HL-60 (cell line): Measurements from ENCODE around the gene MAGEF1.

Experiments used
- DNase-seq, 2 experiments: peaks; one replicate each; pipeline ENCODE4 v3.0.0-alpha.2; 2010 to 2020; ENCODE audit warnings: low read depth in 1 of 2, low spot score in 1 of 2
- H3K27ac ChIP-seq: fragments of 250-450 bp; sonication (Bioruptor Pico); replicated peaks from 2 replicates; pipeline ENCODE4 v1.5.1; 2020; ENCODE audit warnings: mild to moderate bottlenecking, moderate library complexity
- H3K27me3 ChIP-seq: fragments of 250-450 bp; sonication (Bioruptor Pico); 2 replicates; pipeline ENCODE4 v1.5.1; 2021; ENCODE audit warnings: mild to moderate bottlenecking, moderate library complexity; ENCODE audit not compliant: insufficient read depth, poor library complexity, severe bottlenecking
- H3K4me3 ChIP-seq: replicated peaks from 2 replicates; pipeline ENCODE4 v1.5.1; 2011; ENCODE audit warnings: mild to moderate bottlenecking, control low read depth, low read length; ENCODE audit not compliant: insufficient read depth
- CTCF ChIP-seq: IDR thresholded peaks from one replicate; pipeline ENCODE4 v1.5.1; 2011; ENCODE audit warnings: low read length, control low read depth, inconsistent platforms; ENCODE audit not compliant: insufficient read depth
- GABPA ChIP-seq: IDR thresholded peaks from 2 replicates; pipeline ENCODE4 v1.6.1; 2012; ENCODE audit warnings: low read depth
- POLR2AphosphoS5 ChIP-seq: IDR thresholded peaks from 2 replicates; pipeline ENCODE4 v1.6.1; 2012; ENCODE audit warnings: low read depth
- SPI1 ChIP-seq: IDR thresholded peaks from 2 replicates; pipeline ENCODE4 v1.6.1; 2012; ENCODE audit warnings: low read depth, mild to moderate bottlenecking, borderline replicate concordance
- TF ChIP-seq, protein P1 (sequence below): IDR thresholded peaks from 2 replicates; pipeline ENCODE4 v1.6.1; 2012; ENCODE audit warnings: low read depth; ENCODE audit not compliant: insufficient replicate concordance

The MAGEF1 gene

GRCh38 chr3:184697845-184698244, 14.0 kb downstream of the MAGEF1 start:
- H3K4me3 ChIP-seq, result no peak overlapping the region
- TF ChIP-seq CTCF (no peak), SPI1 (no peak), POLR2AphosphoS5 (no peak), GABPA (no peak)
- TF ChIP-seq, protein P1, sequence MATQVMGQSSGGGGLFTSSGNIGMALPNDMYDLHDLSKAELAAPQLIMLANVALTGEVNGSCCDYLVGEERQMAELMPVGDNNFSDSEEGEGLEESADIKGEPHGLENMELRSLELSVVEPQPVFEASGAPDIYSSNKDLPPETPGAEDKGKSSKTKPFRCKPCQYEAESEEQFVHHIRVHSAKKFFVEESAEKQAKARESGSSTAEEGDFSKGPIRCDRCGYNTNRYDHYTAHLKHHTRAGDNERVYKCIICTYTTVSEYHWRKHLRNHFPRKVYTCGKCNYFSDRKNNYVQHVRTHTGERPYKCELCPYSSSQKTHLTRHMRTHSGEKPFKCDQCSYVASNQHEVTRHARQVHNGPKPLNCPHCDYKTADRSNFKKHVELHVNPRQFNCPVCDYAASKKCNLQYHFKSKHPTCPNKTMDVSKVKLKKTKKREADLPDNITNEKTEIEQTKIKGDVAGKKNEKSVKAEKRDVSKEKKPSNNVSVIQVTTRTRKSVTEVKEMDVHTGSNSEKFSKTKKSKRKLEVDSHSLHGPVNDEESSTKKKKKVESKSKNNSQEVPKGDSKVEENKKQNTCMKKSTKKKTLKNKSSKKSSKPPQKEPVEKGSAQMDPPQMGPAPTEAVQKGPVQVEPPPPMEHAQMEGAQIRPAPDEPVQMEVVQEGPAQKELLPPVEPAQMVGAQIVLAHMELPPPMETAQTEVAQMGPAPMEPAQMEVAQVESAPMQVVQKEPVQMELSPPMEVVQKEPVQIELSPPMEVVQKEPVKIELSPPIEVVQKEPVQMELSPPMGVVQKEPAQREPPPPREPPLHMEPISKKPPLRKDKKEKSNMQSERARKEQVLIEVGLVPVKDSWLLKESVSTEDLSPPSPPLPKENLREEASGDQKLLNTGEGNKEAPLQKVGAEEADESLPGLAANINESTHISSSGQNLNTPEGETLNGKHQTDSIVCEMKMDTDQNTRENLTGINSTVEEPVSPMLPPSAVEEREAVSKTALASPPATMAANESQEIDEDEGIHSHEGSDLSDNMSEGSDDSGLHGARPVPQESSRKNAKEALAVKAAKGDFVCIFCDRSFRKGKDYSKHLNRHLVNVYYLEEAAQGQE, result no peak
- no peak for DNase-seq
- H3K27ac ChIP-seq, result no peak overlapping the region
- no peaks in the 10 kb centered on the region for H3K27me3 ChIP-seq

- no peak for DNase-seq
- no peak for TF ChIP-seq SPI1
- no peak for TF ChIP-seq GABPA
- no peak for TF ChIP-seq POLR2AphosphoS5
- TF ChIP-seq, protein P1, result no peak
- no peak for TF ChIP-seq CTCF
- Histone ChIP-seq H3K27ac (no peak overlapping the region), H3K27me3 (no peaks in the 10 kb centered on the region), H3K4me3 (no peak overlapping the region)
These were observed 15.2 kb downstream of the MAGEF1 start for GRCh38 chr3:184696697-184697096.

DNA sequence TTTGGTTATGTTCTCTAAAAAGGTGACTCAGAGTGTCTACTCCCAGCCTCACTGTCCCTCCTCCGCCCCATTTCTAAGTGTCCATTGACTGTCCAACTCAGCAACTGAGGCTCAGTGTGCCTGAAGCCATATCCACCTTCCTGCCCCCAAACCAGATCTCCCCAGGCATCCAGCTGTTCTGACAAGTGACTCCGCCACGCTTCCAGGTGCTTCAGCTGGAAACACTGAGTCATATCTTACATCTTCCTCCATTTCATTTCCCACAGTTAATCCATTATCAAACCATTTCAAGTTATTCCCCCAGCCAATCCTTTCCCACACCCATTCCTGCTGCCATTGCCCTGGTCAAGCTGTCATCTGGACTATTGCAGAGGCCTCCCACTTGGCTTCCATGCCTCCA, 17.1 kb downstream of the MAGEF1 start:
- no peak overlapping the region for H3K4me3 ChIP-seq
- TF ChIP-seq SPI1 (no peak), GABPA (no peak)
- H3K27ac ChIP-seq, result no peak overlapping the region
- no peaks in the 10 kb centered on the region for H3K27me3 ChIP-seq
- no peak for DNase-seq

DNA sequence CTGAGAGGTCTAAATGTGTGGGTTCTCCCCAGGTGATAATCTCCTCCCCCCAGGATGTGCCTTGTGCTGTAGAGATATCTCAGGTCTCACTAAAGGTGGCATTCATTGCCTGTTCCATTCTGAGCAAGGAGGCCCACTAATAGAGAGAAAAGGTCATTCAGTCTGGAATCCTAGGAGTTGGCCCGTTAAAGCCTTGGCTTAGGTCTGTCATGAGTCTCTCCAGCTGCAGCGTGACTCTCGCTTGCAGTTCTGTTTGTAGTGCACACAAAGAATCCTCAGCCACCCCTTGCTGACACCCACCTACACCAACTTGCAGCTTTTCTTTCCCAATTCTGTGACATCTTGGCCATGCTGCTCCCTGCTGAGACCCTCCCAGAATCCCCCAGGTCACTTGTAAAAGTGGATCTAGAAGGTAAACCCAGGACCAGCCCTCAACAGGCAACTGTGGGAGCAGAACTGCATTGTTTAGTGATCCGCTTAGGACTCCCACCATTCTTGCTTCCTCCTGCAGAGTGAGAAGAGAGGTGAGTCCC, 17.7 kb downstream of the MAGEF1 start:
- DNase-seq, result no peak
- Histone ChIP-seq H3K27ac (no peak overlapping the region), H3K4me3 (no peak overlapping the region), H3K27me3 (no peaks in the 10 kb centered on the region)
- TF ChIP-seq SPI1 (no peak), CTCF (no peak), POLR2AphosphoS5 (no peak), GABPA (no peak)
- TF ChIP-seq, protein P1, result no peak
